Measurements from ENCODE around the gene NTNG1. TPM values are rescaled to one million over a fixed set of nuclear protein-coding genes. Genes with fewer than 3 reads are reported as not detected.

The NTNG1 gene
- total RNA-seq, 1 experiment from 2014 or later: 2.3 TPM

- no peak overlapping the region for H3K27ac Mint-ChIP-seq
- no peaks in the 10 kb centered on the region; the same call in 1 of the 2 replicates for H3K9me3 Mint-ChIP-seq
- no peaks in the 10 kb centered on the region for H3K27me3 Mint-ChIP-seq (ENCODE audit: low read depth)
- DNase-seq (ENCODE audit: low spot score): peak; percentile 19
- POLR2A ChIA-PET: no interaction called here
- CTCF ChIA-PET: interaction anchor here (0.6 to 1.8 kb wide), 33 partner anchors 9 to 596 kb away, joined by 3 to 35 read pairs (median 4); partner anchors contain the start of gene NTNG1
- no peaks in the 10 kb centered on the region for H3K36me3 Mint-ChIP-seq
- peaks cover 8% of the 10 kb centered on the region for H3K4me1 Mint-ChIP-seq
- ATAC-seq: peak; percentile 93
- no peak overlapping the region for H3K4me3 Mint-ChIP-seq
- TF ChIP-seq CTCF (IDR thresholded peaks at IDR 0.05) (peak; percentile 80), CBFB (CRISPR knock-in tag; IDR thresholded peaks at IDR 0.05; ENCODE audit: low read depth) (no peak)
Observed at GRCh38 chr1:107529511-107530149, 388.8 kb downstream of the NTNG1 start.

- DNase-seq (ENCODE audit: low spot score): no peak
- TF ChIP-seq STAT6 (CRISPR knock-in tag; conservative IDR thresholded peaks at IDR 0.05; ENCODE audit: low read depth) (no peak), NR1H2 (CRISPR knock-in tag; IDR thresholded peaks at IDR 0.05) (no peak), MXD4 (CRISPR knock-in tag; IDR thresholded peaks at IDR 0.05; ENCODE audit: borderline replicate concordance) (no peak), MLX (CRISPR knock-in tag; IDR thresholded peaks at IDR 0.05) (no peak), OVOL2 (CRISPR knock-in tag; IDR thresholded peaks at IDR 0.05; ENCODE audit: borderline replicate concordance) (no peak), ATF2 (CRISPR knock-in tag; IDR thresholded peaks at IDR 0.05; ENCODE audit: borderline replicate concordance, low read depth) (no peak), ARID4B (CRISPR knock-in tag; IDR thresholded peaks at IDR 0.05; ENCODE audit: borderline replicate concordance) (no peak), ZNF423 (CRISPR knock-in tag; IDR thresholded peaks at IDR 0.05) (no peak), FOXK1 (CRISPR knock-in tag; IDR thresholded peaks at IDR 0.05) (no peak), CBFB (CRISPR knock-in tag; IDR thresholded peaks at IDR 0.05; ENCODE audit: low read depth) (no peak), AR (CRISPR knock-in tag; IDR thresholded peaks at IDR 0.05) (no peak), IRF1 (CRISPR knock-in tag; IDR thresholded peaks at IDR 0.05) (no peak), ZNF232 (CRISPR knock-in tag; IDR thresholded peaks at IDR 0.05) (no peak), E2F4 (CRISPR knock-in tag; IDR thresholded peaks at IDR 0.05; ENCODE audit: borderline replicate concordance, low read depth) (no peak), ZMAT4 (CRISPR knock-in tag; IDR thresholded peaks at IDR 0.05) (no peak)
- Mint-ChIP-seq H3K27ac (no peak overlapping the region), H3K9me3 (no peaks in the 10 kb centered on the region; the same call in 1 of the 2 replicates), H3K36me3 (no peaks in the 10 kb centered on the region), H3K27me3 (ENCODE audit: low read depth) (no peaks in the 10 kb centered on the region), H3K4me3 (no peak overlapping the region), H3K4me1 (no peaks in the 10 kb centered on the region)
- ChIA-PET CTCF (interaction anchor here (1.1 to 2.7 kb wide), 3 partner anchors 168 to 254 kb away, joined by 3 to 9 read pairs (median 4); no protein-coding TSS in a partner anchor), POLR2A (no interaction called here)
- ATAC-seq: no peak
Observed at GRCh38 chr1:107530543-107530942, 389.7 kb downstream of the NTNG1 start.

Measured in WTC11 (cell line).